Gastroesophageal sphincter (tissue), 3 donors: ENCODE data around the gene MAPK1.

ENCODE experiments used
- EP300 ChIP-seq: sonication (generic); formaldehyde crosslinking; IDR thresholded peaks from one replicate; pipeline ENCODE4 v1.6.1; 2017; ENCODE audit warnings: antibody characterized with exemption, mild to moderate bottlenecking
- POLR2A ChIP-seq, 2 donors: fragments of 450-650 bp; IDR thresholded peaks; one replicate each; pipeline ENCODE4 v1.6.1; 2017; ENCODE audit warnings: antibody characterized with exemption in 2 of 2, mild to moderate bottlenecking in 2 of 2, moderate library complexity in 1 of 2
- POLR2AphosphoS5 ChIP-seq: sonication (generic); formaldehyde crosslinking; IDR thresholded peaks from one replicate; pipeline ENCODE4 v1.6.1; 2017; ENCODE audit warnings: antibody characterized with exemption
- TF ChIP-seq, protein P1 (sequence below), 4 experiments: fragments of 200-600 bp in 2 of 4; fragments of 450-650 bp in 2 of 4; sonication (generic) in 1 of 4; IDR thresholded peaks; one replicate each; pipeline ENCODE4 v1.5.1; 2017 to 2019; ENCODE audit warnings: antibody characterized with exemption in 4 of 4, mild to moderate bottlenecking in 2 of 4, moderate library complexity in 2 of 4

DNA sequence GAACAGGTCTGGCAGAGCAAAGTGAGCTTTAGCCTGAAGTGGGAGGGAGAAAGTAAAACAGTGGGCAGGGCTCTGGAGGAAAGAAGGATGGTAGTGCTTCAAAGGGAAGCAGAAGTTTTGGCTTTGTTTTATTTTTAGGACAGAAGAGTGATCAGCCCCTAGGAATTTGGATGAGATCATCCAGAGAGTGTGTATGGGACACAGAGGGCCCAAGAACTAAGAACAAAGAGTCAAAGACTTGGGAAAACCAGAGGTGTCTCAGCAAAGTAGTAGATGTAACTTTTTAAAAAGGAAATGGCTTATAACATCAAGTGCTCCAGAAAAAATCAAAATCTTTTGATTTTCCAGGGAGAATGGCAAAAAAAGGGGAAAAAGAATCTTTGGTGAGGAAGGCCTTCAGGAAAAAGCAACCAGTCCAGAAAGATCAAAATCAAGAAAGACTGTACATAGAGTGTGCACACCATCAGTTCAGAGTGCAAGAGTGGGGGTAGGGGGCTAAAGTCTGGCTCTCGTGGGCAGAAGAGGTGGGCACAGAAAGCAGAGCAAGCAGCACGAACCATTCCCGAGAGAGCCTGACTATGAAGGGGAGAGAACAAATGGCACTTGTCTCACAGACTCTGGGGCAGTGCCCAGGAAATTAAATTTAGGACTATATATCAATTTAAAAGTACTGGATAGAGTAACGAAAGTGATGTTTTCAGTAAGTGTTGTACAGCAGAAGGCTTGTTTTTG, 30.0 kb downstream of the MAPK1 start:
- TF ChIP-seq, protein P1, sequence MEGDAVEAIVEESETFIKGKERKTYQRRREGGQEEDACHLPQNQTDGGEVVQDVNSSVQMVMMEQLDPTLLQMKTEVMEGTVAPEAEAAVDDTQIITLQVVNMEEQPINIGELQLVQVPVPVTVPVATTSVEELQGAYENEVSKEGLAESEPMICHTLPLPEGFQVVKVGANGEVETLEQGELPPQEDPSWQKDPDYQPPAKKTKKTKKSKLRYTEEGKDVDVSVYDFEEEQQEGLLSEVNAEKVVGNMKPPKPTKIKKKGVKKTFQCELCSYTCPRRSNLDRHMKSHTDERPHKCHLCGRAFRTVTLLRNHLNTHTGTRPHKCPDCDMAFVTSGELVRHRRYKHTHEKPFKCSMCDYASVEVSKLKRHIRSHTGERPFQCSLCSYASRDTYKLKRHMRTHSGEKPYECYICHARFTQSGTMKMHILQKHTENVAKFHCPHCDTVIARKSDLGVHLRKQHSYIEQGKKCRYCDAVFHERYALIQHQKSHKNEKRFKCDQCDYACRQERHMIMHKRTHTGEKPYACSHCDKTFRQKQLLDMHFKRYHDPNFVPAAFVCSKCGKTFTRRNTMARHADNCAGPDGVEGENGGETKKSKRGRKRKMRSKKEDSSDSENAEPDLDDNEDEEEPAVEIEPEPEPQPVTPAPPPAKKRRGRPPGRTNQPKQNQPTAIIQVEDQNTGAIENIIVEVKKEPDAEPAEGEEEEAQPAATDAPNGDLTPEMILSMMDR (IDR thresholded peaks at IDR 0.05) = no peak
- TF ChIP-seq POLR2AphosphoS5 (peak; percentile 59), POLR2A (IDR thresholded peaks at IDR 0.05) (no peak), EP300 (no peak)
